NT2/D1 (cell line): ENCODE data around the gene OR52E4.

ENCODE experiments used
- YY1 ChIP-seq: IDR thresholded peaks from 2 replicates; pipeline ENCODE4 v1.6.1; 2011; ENCODE audit not compliant: insufficient read length, insufficient read depth
- ZNF274 ChIP-seq: IDR thresholded peaks from 2 replicates; pipeline ENCODE4 v1.6.1; 2011; ENCODE audit warnings: mild to moderate bottlenecking, low read depth, low read length

- TF ChIP-seq ZNF274 (no peak), YY1 (no peak)
Measured at GRCh38 chr11:5933116-5933515, 52.7 kb downstream of the OR52E4 start.
